Measurements from ENCODE around the gene ANGPTL5. TPM values are rescaled to one million over a fixed set of nuclear protein-coding genes. Genes with fewer than 3 reads are reported as not detected.

ANGPTL5 gene
- total RNA-seq, 4 donors from 2014 or later: not detected

DNA sequence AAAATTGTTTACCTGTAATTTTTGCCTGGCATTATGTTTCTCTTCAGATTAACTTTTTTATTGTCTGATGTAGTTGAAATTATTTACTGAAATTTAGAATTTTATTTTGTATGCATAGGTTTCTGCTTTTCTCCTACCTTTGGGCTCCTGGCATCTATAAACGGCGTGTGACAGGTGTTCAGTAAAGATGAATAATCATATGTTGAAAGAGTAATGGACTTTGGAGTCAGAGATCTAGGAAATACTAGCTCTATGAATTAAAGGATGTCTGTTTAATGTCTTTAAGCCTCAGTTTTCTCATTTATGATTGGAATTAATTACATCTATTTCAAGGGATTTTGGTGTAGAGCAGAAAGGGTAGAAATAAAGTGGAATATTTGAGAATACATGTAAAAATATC is 7.2 kb upstream of the ANGPTL5 start:
- H3K4me1 ChIP-seq: no peaks in the 10 kb centered on the region
- H3K4me3 ChIP-seq: no peak overlapping the region
- no peak overlapping the region for H3K27ac ChIP-seq
- no peaks in the 10 kb centered on the region for H3K36me3 ChIP-seq
- no peaks in the 10 kb centered on the region for H3K27me3 ChIP-seq
- H3K9me3 ChIP-seq: no peaks in the 10 kb centered on the region
- DNase-seq: no peak
- TF ChIP-seq, protein P1, sequence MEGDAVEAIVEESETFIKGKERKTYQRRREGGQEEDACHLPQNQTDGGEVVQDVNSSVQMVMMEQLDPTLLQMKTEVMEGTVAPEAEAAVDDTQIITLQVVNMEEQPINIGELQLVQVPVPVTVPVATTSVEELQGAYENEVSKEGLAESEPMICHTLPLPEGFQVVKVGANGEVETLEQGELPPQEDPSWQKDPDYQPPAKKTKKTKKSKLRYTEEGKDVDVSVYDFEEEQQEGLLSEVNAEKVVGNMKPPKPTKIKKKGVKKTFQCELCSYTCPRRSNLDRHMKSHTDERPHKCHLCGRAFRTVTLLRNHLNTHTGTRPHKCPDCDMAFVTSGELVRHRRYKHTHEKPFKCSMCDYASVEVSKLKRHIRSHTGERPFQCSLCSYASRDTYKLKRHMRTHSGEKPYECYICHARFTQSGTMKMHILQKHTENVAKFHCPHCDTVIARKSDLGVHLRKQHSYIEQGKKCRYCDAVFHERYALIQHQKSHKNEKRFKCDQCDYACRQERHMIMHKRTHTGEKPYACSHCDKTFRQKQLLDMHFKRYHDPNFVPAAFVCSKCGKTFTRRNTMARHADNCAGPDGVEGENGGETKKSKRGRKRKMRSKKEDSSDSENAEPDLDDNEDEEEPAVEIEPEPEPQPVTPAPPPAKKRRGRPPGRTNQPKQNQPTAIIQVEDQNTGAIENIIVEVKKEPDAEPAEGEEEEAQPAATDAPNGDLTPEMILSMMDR (IDR thresholded peaks at IDR 0.05): no peak
- TF ChIP-seq POLR2A (IDR thresholded peaks at IDR 0.05): no peak

DNA sequence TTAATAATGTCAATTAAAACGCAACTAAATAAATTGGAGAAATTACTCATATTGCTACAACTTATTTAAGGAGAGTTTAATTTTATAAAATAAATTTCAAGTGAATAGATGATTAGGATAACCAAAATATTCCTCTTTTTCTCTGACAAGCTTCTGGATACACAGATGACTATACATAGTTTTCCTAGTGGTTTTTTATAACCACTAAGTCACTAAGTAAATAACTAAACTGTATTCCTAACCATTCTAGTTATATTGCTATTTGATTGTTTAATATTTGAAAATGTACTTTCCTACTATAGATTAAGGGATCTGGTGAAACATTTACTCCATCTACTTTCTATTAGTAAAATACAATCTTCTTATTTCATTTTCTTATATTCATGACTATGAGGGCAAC is 4.7 kb upstream of the ANGPTL5 start:
- no peaks in the 10 kb centered on the region for H3K36me3 ChIP-seq
- no peaks in the 10 kb centered on the region for H3K27me3 ChIP-seq
- no peaks in the 10 kb centered on the region for H3K9me3 ChIP-seq
- no peak for DNase-seq
- TF ChIP-seq, protein P1 (IDR thresholded peaks at IDR 0.05): no peak
- no peak for TF ChIP-seq POLR2A (IDR thresholded peaks at IDR 0.05)
- no peak overlapping the region for H3K27ac ChIP-seq
- peaks cover 0 to 5% (median 1%) of the 10 kb centered on the region in 4 donors for H3K4me1 ChIP-seq
- H3K4me3 ChIP-seq: no peak overlapping the region

DNA sequence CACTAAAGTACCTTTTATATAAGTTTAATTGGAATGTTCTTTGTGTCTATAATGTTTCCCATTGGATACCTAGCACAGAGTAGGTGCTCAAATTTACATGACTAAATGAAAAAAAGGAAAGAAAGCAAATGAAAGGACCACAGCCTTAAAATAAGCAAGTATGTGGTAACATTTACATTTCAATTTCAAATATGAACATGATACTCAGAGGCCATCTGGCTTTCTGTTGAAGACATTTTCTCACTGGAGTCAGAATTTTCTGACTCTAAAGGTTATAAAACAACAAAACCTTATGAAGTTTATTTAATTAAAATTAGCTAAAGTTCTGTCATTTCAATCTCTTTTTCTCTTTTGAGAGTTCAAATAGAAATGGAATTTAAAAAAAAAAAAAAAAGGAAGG is 904 bp upstream of the ANGPTL5 start:
- no peaks in the 10 kb centered on the region for H3K9me3 ChIP-seq
- H3K27ac ChIP-seq: no peak overlapping the region
- no peaks in the 10 kb centered on the region for H3K27me3 ChIP-seq
- peaks cover 0 to 11% (median 3%) of the 10 kb centered on the region in 4 donors for H3K4me1 ChIP-seq
- no peak for TF ChIP-seq POLR2A (IDR thresholded peaks at IDR 0.05)
- H3K4me3 ChIP-seq: no peak overlapping the region
- DNase-seq: no peak
- H3K36me3 ChIP-seq: no peaks in the 10 kb centered on the region

DNA sequence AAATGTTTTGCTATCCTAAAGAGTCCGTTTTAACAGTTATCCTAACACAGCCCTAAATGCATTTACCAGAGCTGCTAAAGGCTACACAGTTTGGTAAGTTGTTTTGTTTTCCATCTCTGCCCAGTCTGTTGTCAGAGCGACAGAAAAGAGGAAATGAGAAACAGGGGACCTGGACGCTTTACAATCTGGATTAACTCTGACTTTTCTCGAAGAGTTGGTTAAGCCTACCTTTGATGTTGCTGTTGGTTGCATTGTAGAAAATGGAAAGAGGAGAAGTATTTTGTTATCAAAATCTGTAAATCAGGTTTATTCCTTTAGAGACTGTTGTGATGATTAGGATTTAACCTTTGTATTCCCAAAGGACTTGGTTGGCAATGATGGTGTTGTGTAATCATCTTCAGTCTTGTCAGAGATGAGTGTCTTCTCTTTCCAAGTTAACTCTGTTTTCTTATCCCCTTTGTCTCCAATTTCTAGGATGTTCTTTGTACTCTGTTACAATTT is 481 bp downstream of the ANGPTL5 start:
- Histone ChIP-seq H3K36me3 (no peaks in the 10 kb centered on the region), H3K4me3 (peak overlapping the region in 3 of 4 donors; percentile 73 to 84 (median 80)), H3K27ac (peak overlapping the region; percentile 81 to 86 (median 82)), H3K9me3 (no peaks in the 10 kb centered on the region), H3K27me3 (no peaks in the 10 kb centered on the region), H3K4me1 (peaks cover 0 to 11% (median 3%) of the 10 kb centered on the region in 4 donors)
- no peak for DNase-seq
- TF ChIP-seq POLR2A (IDR thresholded peaks at IDR 0.05): no peak
- TF ChIP-seq, protein P1 (IDR thresholded peaks at IDR 0.05): no peak

DNA sequence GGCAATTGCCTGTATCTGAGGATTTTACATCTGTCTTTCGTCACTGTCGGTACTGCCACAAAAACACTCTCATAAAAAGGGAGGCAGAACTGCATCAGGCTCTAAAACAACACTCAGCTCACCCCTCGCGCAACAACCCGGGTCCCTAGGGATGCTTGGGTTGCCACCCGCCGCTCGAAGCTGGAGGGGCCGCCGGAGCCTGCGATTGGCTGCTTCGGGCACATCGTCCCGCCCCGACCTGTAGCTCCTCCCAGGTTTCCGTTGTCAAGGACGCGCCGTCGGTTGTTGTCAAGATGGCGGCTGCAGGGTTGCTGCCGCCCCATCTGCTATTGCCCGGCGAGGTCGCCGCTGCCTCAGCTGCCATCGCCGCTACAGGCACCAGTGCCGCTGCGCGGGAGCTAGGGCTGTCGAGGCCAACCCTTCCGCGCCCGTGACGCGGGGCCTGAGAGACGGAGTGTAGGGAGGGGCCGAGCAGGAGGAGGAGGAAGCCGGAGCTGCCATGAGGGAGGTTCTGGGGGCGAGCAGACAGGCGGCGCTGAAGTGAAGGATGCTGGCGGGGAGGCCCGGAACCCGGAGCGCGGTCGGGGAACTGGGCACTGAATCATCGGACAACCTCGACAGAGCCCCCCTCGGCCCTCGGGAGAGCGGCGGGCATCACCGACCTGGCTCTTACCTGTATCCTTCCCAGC is 1.4 kb downstream of the ANGPTL5 start, which contains the start of gene CEP126:
CEP126 (plus strand) TSS at position 273 of the 689 bp plus-strand sequence; CDS start at position 548, 275 bp downstream.
- Histone ChIP-seq H3K27ac (peak within 1 kb of the TSS; percentile 81 to 86 (median 82)), H3K27me3 (no peaks in the 10 kb centered on the region), H3K36me3 (no peaks in the 10 kb centered on the region), H3K4me1 (peaks cover 0 to 11% (median 3%) of the 10 kb centered on the region in 4 donors), H3K4me3 (peak within 1 kb of the TSS; percentile 73 to 84 (median 77)), H3K9me3 (no peaks in the 10 kb centered on the region)
- TF ChIP-seq, protein P1 (IDR thresholded peaks at IDR 0.05): peak in 5 of 6 experiments; percentile 14 to 56 (median 47)
- TF ChIP-seq POLR2A (IDR thresholded peaks at IDR 0.05): peak in 1 of 2 donors; percentile 10
- peak; percentile 92 to 97 (median 95) for DNase-seq

DNA sequence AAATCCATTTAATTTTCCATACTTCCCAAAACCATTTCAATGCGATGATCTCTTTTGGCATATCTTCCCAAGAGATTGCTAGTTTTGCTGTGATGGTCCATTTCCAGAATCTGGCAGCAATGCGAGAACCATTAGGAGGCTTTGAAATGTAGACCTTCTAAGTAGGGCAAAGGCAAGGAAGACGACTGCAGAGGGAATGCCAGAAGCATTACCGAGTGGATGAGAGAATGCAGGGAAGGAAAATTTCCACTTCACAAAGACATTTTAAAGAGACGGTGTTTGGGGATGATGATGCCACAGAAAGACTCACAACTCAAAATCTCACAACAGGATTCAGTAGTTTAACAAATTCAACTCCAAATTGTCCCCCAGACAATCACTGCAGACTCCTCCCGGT is 2.0 kb downstream of the ANGPTL5 start:
- Histone ChIP-seq H3K27ac (peak overlapping the region; percentile 81 to 86 (median 82)), H3K27me3 (no peaks in the 10 kb centered on the region), H3K4me3 (peak overlapping the region; percentile 73 to 84 (median 77)), H3K4me1 (peaks cover 0 to 11% (median 3%) of the 10 kb centered on the region in 4 donors), H3K9me3 (no peaks in the 10 kb centered on the region), H3K36me3 (no peaks in the 10 kb centered on the region)
- TF ChIP-seq, protein P1 (IDR thresholded peaks at IDR 0.05): no peak
- TF ChIP-seq POLR2A (IDR thresholded peaks at IDR 0.05): no peak
- no peak for DNase-seq

Measured in Peyer's patch (tissue), 4 donors.